ENCODE measurements around the gene WDFY2. TPM values are rescaled to one million over a fixed set of nuclear protein-coding genes. Genes with fewer than 3 reads are reported as not detected.

Gene WDFY2
- total and polyA plus RNA-seq, 10 of the 15 experiments (the other 5 are each of a cell fraction or from before 2014, with no cell fraction given), result 2.1 to 13.0 (median 8.1) TPM

DNA sequence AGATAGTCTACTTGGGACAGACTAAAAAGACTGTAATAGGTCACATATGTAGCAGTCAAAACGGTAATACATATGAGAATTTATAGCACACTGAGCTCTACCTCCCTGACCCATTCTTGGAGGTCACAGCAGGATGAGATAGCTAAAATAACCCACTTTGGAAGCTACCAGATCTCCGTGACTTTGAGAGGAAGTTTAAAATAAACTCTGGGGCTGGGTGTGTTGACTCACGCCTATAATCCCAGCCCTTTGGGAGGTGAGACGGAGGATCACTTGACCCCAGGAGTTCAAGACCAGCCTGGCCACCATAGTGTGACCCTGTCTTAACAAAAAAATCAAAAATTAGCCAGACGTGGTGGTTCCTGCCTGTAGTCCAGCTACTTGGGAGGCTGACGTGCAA, 174.4 kb downstream of the WDFY2 start:
- RAD21 ChIA-PET (ENCODE audit: unreplicated experiment), result interaction anchor here (0.7 to 2.6 kb wide), 4 partner anchors 32 to 305 kb away, joined by 3 to 7 read pairs (median 5); no protein-coding TSS in a partner anchor
- TF ChIP-seq NR2F1 (conservative IDR thresholded peaks at IDR 0.05) (no peak), ZBED1 (IDR thresholded peaks at IDR 0.05; ENCODE audit: borderline replicate concordance) (no peak), NR2C2 (IDR thresholded peaks at IDR 0.05; ENCODE audit: borderline replicate concordance, control insufficient read depth, insufficient read length, low read depth) (no peak), MXI1 (IDR thresholded peaks at IDR 0.05; ENCODE audit: low read depth, low read length) (no peak), NRF1 (conservative IDR thresholded peaks at IDR 0.05; ENCODE audit: low read depth, low read length) (no peak), FOS (IDR thresholded peaks at IDR 0.05; ENCODE audit: borderline replicate concordance, extremely low read depth, insufficient read length) (no peak), SUPT20H (IDR thresholded peaks at IDR 0.05; ENCODE audit: borderline replicate concordance, control insufficient read depth, low read depth, low read length) (no peak), YY1 (IDR thresholded peaks at IDR 0.05; ENCODE audit: low read depth, low read length) (no peak), ESRRA (IDR thresholded peaks at IDR 0.05; ENCODE audit: low read length) (no peak), MTA3 (IDR thresholded peaks at IDR 0.05; ENCODE audit: borderline replicate concordance, low read length) (no peak), KLF5 (IDR thresholded peaks at IDR 0.05; ENCODE audit: partially characterized antibody) (no peak)
- TF ChIP-seq, protein P1, sequence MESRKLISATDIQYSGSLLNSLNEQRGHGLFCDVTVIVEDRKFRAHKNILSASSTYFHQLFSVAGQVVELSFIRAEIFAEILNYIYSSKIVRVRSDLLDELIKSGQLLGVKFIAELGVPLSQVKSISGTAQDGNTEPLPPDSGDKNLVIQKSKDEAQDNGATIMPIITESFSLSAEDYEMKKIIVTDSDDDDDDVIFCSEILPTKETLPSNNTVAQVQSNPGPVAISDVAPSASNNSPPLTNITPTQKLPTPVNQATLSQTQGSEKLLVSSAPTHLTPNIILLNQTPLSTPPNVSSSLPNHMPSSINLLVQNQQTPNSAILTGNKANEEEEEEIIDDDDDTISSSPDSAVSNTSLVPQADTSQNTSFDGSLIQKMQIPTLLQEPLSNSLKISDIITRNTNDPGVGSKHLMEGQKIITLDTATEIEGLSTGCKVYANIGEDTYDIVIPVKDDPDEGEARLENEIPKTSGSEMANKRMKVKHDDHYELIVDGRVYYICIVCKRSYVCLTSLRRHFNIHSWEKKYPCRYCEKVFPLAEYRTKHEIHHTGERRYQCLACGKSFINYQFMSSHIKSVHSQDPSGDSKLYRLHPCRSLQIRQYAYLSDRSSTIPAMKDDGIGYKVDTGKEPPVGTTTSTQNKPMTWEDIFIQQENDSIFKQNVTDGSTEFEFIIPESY (IDR thresholded peaks at IDR 0.05), result no peak
- TF ChIP-seq, protein P2, sequence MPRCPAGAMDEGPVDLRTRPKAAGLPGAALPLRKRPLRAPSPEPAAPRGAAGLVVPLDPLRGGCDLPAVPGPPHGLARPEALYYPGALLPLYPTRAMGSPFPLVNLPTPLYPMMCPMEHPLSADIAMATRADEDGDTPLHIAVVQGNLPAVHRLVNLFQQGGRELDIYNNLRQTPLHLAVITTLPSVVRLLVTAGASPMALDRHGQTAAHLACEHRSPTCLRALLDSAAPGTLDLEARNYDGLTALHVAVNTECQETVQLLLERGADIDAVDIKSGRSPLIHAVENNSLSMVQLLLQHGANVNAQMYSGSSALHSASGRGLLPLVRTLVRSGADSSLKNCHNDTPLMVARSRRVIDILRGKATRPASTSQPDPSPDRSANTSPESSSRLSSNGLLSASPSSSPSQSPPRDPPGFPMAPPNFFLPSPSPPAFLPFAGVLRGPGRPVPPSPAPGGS (IDR thresholded peaks at IDR 0.05; ENCODE audit: borderline replicate concordance, insufficient read depth, low read depth, low read length, poor library complexity, severe bottlenecking), result no peak
- TF ChIP-seq, protein P3, sequence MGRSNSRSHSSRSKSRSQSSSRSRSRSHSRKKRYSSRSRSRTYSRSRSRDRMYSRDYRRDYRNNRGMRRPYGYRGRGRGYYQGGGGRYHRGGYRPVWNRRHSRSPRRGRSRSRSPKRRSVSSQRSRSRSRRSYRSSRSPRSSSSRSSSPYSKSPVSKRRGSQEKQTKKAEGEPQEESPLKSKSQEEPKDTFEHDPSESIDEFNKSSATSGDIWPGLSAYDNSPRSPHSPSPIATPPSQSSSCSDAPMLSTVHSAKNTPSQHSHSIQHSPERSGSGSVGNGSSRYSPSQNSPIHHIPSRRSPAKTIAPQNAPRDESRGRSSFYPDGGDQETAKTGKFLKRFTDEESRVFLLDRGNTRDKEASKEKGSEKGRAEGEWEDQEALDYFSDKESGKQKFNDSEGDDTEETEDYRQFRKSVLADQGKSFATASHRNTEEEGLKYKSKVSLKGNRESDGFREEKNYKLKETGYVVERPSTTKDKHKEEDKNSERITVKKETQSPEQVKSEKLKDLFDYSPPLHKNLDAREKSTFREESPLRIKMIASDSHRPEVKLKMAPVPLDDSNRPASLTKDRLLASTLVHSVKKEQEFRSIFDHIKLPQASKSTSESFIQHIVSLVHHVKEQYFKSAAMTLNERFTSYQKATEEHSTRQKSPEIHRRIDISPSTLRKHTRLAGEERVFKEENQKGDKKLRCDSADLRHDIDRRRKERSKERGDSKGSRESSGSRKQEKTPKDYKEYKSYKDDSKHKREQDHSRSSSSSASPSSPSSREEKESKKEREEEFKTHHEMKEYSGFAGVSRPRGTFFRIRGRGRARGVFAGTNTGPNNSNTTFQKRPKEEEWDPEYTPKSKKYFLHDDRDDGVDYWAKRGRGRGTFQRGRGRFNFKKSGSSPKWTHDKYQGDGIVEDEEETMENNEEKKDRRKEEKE (IDR thresholded peaks at IDR 0.05), result no peak

More for the DNA sequence above, 174.4 kb downstream of the WDFY2 start:
- no peak overlapping the region for H2AFZ ChIP-seq (ENCODE audit: control insufficient read depth, low read depth, low read length)
- no peak overlapping the region for H3K4me3 ChIP-seq
- DNase-seq (ENCODE audit: low read depth, low spot score) (no peak), ATAC-seq (no peak), FAIRE-seq (no peak)
- peaks cover 4% of the 10 kb centered on the region for H3K4me1 ChIP-seq (ENCODE audit: control insufficient read depth, insufficient read depth, low read length)
- CTCF ChIA-PET, result interaction anchor here (0.8 to 2.4 kb wide), 4 partner anchors 12 to 313 kb away, joined by 3 to 8 read pairs (median 6); no protein-coding TSS in a partner anchor
- H3K9ac ChIP-seq (ENCODE audit: control insufficient read depth, insufficient read depth, low read length), result no peak overlapping the region
- H3K9me3 ChIP-seq (replicated peaks; ENCODE audit: control insufficient read depth, insufficient read depth, low read length), result no peaks in the 10 kb centered on the region
- no peaks in the 10 kb centered on the region for H4K20me1 ChIP-seq (ENCODE audit: control insufficient read depth, insufficient read depth)
- intact Hi-C loops (cut with micrococcal nuclease; ENCODE audit: unreplicated experiment) (no loop called here), in situ Hi-C loops (cut with MboI) (no loop called here)
- WGBS (ENCODE audit: insufficient coverage, insufficient replicate concordance, low lambda C conversion rate, missing lambda C conversion rate), result 87% methylated on average over 6 of the region's 6 CpGs
- no peaks in the 10 kb centered on the region for H3K79me2 ChIP-seq (ENCODE audit: control insufficient read depth, insufficient read depth, low read length)
- no peak overlapping the region for H3K4me2 ChIP-seq (ENCODE audit: control insufficient read depth, insufficient read depth)
- BruUV-seq (replicated peaks), result no TSS peak
- SMC1A ChIA-PET (ENCODE audit: uncharacterized antibody, unreplicated experiment), result interaction anchor here (1.0 to 1.5 kb wide), 2 partner anchors 14 to 16 kb away, joined by 4 read pairs; no protein-coding TSS in a partner anchor
- POLR2A ChIA-PET, result interaction anchor here (0.6 to 1.1 kb wide), 5 partner anchors 45 to 1511 kb away, joined by 3 to 8 read pairs (median 4); no protein-coding TSS in a partner anchor
- H3K27ac ChIP-seq (ENCODE audit: control insufficient read depth, insufficient read depth), result no peak overlapping the region
- H3K27me3 ChIP-seq (replicated peaks in 1 of 2; ENCODE audit: control insufficient read depth in 2 of 2, insufficient read depth in 2 of 2, low read length in 1 of 2), result no peaks in the 10 kb centered on the region
- H3K36me3 ChIP-seq (ENCODE audit: control insufficient read depth in 2 of 2, insufficient read depth in 2 of 2, low read length in 1 of 2), result peaks cover 2 to 10% of the 10 kb centered on the region in 2 experiments; a peak in 1 of 4 replicates

Measured in GM12878 (cell line).